K562 (cell line): ENCODE results near the gene IQCN. TPM values are rescaled to one million over a fixed set of nuclear protein-coding genes. Genes with fewer than 3 reads are reported as not detected.

Experiments used
- ATAC-seq: fragments of 200-7000 bp; cut with Tn5 transposase; 3 replicates; pipeline ENCODE4 v1.9.1; 2020; ENCODE audit warnings: moderate library complexity
- BruUV-seq: library from RNA; stranded (reverse); fragments of 400-500 nt; replicated peaks from 2 replicates; lab custom pipeline; 2021; lab: Mats Ljungman, UMichigan
- CTCF ChIA-PET: fragments of 300-600 bp; formaldehyde crosslinking; extraction: SDS; loops from one replicate; lab custom pipeline; 2021; ENCODE audit warnings: low intra/inter-chr PET ratio; lab: Yijun Ruan, JAX
- POLR2A ChIA-PET: fragments of 300-600, 350-650 bp; sonication (Branson Sonifier 250); formaldehyde crosslinking; extraction: SDS; loops from one replicate; lab custom pipeline; 2021; ENCODE audit warnings: antibody characterized with exemption, inconsistent platforms; lab: Yijun Ruan, JAX
- DNase-seq, 4 experiments: peaks; one replicate each; pipeline versions ENCODE4 v3.0.0 to v3.0.0-alpha.2; 2011 to 2018; ENCODE audit warnings: low spot score in 3 of 4, mixed read lengths in 3 of 4; ENCODE audit errors: extremely low read depth in 1 of 4
- FAIRE-seq: peaks from 2 replicates; lab custom pipeline; 2011; peaks lifted over from hg19 to GRCh38; lab: Jason Lieb, UNC
- H2AFZ ChIP-seq: 2 replicates; pipeline ENCODE4 v1.6.0; 2011; ENCODE audit warnings: low read depth, low read length, control low read depth, inconsistent platforms
- H3K27ac ChIP-seq: fragments of 200-600 bp; 3 replicates; pipeline ENCODE4 v1.8.0; 2011; ENCODE audit warnings: low read depth, mild to moderate bottlenecking, control low read depth, inconsistent platforms, low read length, moderate library complexity, mixed read lengths; ENCODE audit errors: extremely low read depth
- H3K27me3 ChIP-seq, 2 experiments: fragments of 300-600 bp in 1 of 2; 2 replicates in 1 of 2; 3 replicates in 1 of 2; pipeline versions ENCODE4 v1.6.0 to v1.8.0; 2011; ENCODE audit warnings: inconsistent platforms in 2 of 2, low read length in 2 of 2, mild to moderate bottlenecking in 1 of 2, mixed read lengths in 1 of 2, moderate library complexity in 1 of 2; ENCODE audit not compliant: control insufficient read depth in 2 of 2, insufficient read depth in 2 of 2
- H3K36me3 ChIP-seq: fragments of 300-600 bp; 3 replicates; pipeline ENCODE4 v1.8.0; 2011; ENCODE audit warnings: mild to moderate bottlenecking, low read length, inconsistent platforms; ENCODE audit not compliant: control insufficient read depth, insufficient read depth
- H3K4me1 ChIP-seq, 2 experiments: fragments of 200-600 bp in 1 of 2; replicated peaks in 1 of 2; 2 replicates in 1 of 2; 3 replicates in 1 of 2; pipeline versions ENCODE4 v1.5.1 to v1.8.0; 2011; ENCODE audit warnings: inconsistent platforms in 2 of 2, low read length in 2 of 2, mild to moderate bottlenecking in 1 of 2, mixed read lengths in 1 of 2, moderate library complexity in 1 of 2; ENCODE audit not compliant: control insufficient read depth in 2 of 2, insufficient read depth in 2 of 2
- H3K4me2 ChIP-seq: 2 replicates; pipeline ENCODE4 v1.6.1; 2011; ENCODE audit warnings: low read length, control low read depth, inconsistent platforms, mixed read lengths; ENCODE audit not compliant: insufficient read depth
- H3K4me3 ChIP-seq: fragments of 200-600 bp; sonication (generic), shearing (Covaris generic); 2 replicates; pipeline ENCODE4 v1.5.1; 2016; ENCODE audit warnings: control low read depth, inconsistent platforms
- H3K79me2 ChIP-seq: fragments of 200-600 bp; 3 replicates; pipeline ENCODE4 v1.8.0; 2011; ENCODE audit warnings: low read length, inconsistent platforms; ENCODE audit not compliant: control insufficient read depth, insufficient read depth
- H3K9ac ChIP-seq, 2 experiments: 2 replicates each; pipeline versions ENCODE4 v1.6.0 to v1.6.1; 2011; ENCODE audit warnings: low read depth in 2 of 2, low read length in 2 of 2, control low read depth in 1 of 2, inconsistent platforms in 1 of 2, mild to moderate bottlenecking in 1 of 2, mixed read lengths in 1 of 2; ENCODE audit not compliant: insufficient read depth in 1 of 2
- H3K9me1 ChIP-seq: one replicate; pipeline ENCODE4 v1.6.0; 2011; ENCODE audit warnings: inconsistent platforms, mild to moderate bottlenecking, low read length, moderate library complexity; ENCODE audit not compliant: control insufficient read depth, insufficient read depth
- H3K9me3 ChIP-seq: replicated peaks from 2 replicates; pipeline ENCODE4 v1.5.1; 2011; ENCODE audit warnings: low read depth, low read length, inconsistent platforms; ENCODE audit not compliant: control insufficient read depth, insufficient read depth
- H4K20me1 ChIP-seq: replicated peaks from 2 replicates; pipeline ENCODE4 v1.6.1; 2011; ENCODE audit warnings: low read length, inconsistent platforms, mixed read lengths; ENCODE audit not compliant: control insufficient read depth, insufficient read depth
- PRDM10 ChIP-seq: fragments of 450-650 bp; IDR thresholded peaks from 2 replicates; pipeline ENCODE4 v1.6.1; 2018; ENCODE audit not compliant: partially characterized antibody
- RBFOX2 ChIP-seq: fragments of 200-400 bp; formaldehyde crosslinking; IDR thresholded peaks from 2 replicates; pipeline ENCODE4 v1.6.1; 2017; ENCODE audit warnings: low read depth, mild to moderate bottlenecking, low read length, moderate library complexity
- ZNF384 ChIP-seq: IDR thresholded peaks from 2 replicates; pipeline ENCODE4 v1.6.1; 2012; ENCODE audit warnings: low read depth, low read length, improper control_type of control experiment
- WGBS: fragments of 100-300 bp; shearing (Covaris generic); methylation state at CpG from one replicate; pipeline ENCODE4 v1.1.6; 2016; ENCODE audit warnings: low coverage, mixed read lengths; ENCODE audit not compliant: insufficient coverage; ENCODE audit errors: missing lambda C conversion rate; 5-methylcytosine and 5-hydroxymethylcytosine counted together
- in situ Hi-C: fragments of 300-500 bp; cut with MboI; formaldehyde crosslinking; loops from 4 replicates; pipeline ENCODE4 v1.15.0; 2018; ENCODE audit warnings: inconsistent platforms, mixed read lengths
- intact Hi-C: fragments of 100-400 bp; cut with micrococcal nuclease; formaldehyde crosslinking; loops from 2 replicates; pipeline ENCODE4 v1.14.2; 2022
- polyA plus RNA-seq, 8 experiments: library from polyadenylated mRNA; depleted of rRNA in 4 of 8; stranded (reverse) in 5 of 8; unstranded in 3 of 8; fragments of >200 nt; fragmentation: Nextera tagmentation in 2 of 8; fragmentation: Illumina TruSeq in 1 of 8; extraction: Ambion mirVana in 2 of 8; extraction: Trizol in 1 of 8; gene quantifications; 2 replicates each; pipeline versions ENCODE4 v1.2.1 to v1.2.3, GENCODE V29; 2011 to 2014; ENCODE audit warnings: inconsistent platforms in 1 of 8, missing spikeins in 1 of 8
- total RNA-seq, 7 experiments: library from RNA; depleted of rRNA in 6 of 7; stranded (reverse); fragments of >200 nt in 6 of 7; fragmentation: Illumina TruSeq in 2 of 7; extraction: Trizol in 2 of 7; gene quantifications; 2 replicates each; pipeline versions ENCODE4 v1.2.1 to v1.2.3, GENCODE V29; 2011 to 2021; ENCODE audit warnings: low replicate concordance in 1 of 7

Gene IQCN
- total and polyA plus RNA-seq, 9 of the 15 experiments (the other 6 are each of a cell fraction or from before 2014, with no cell fraction given) = 0.01 to 0.07 (median 0.04) TPM; not detected in 3

- TF ChIP-seq ZNF384 (peak; percentile 37; the same call in 1 of the 2 replicates), PRDM10 (peak; percentile 70), RBFOX2 (no peak)
- no peaks in the 10 kb centered on the region for H3K79me2 ChIP-seq
- ATAC-seq = no peak
- no peaks in the 10 kb centered on the region for H3K36me3 ChIP-seq
- 26% methylated on average over 6 of the region's 6 CpGs for WGBS
- H3K4me2 ChIP-seq = no peak overlapping the region
- H3K9me1 ChIP-seq = peaks cover 3% of the 10 kb centered on the region
- no peaks in the 10 kb centered on the region for H3K27me3 ChIP-seq
- DNase-seq = no peak
- POLR2A ChIA-PET = interaction anchor here (0.6 to 5.7 kb wide), 4 partner anchors 8 to 59 kb away, joined by 3 to 45 read pairs (median 6); partner anchors contain the start of gene JUND
- H3K4me3 ChIP-seq = no peak overlapping the region
- no peak overlapping the region for H2AFZ ChIP-seq
- CTCF ChIA-PET = interaction anchor here (0.6 kb wide), 1 partner anchor 34 kb away, joined by 4 read pairs; no protein-coding TSS in a partner anchor
- intact Hi-C loops = no loop called here
- peak; percentile 48 for FAIRE-seq
- no peaks in the 10 kb centered on the region; the same call in 1 of the 2 replicates for H4K20me1 ChIP-seq
- no TSS peak for BruUV-seq
- no peak overlapping the region for H3K27ac ChIP-seq
- no peak overlapping the region for H3K9ac ChIP-seq
- H3K9me3 ChIP-seq = no peaks in the 10 kb centered on the region
- peaks cover 15 to 44% of the 10 kb centered on the region in 2 experiments; a peak in 4 of 5 replicates for H3K4me1 ChIP-seq
- in situ Hi-C loops = loop anchor here (5.0 kb wide), 1 partner anchor 136 kb away; no protein-coding TSS in a partner anchor
Measured at GRCh38 chr19:18271433-18271841, 2.8 kb downstream of the IQCN start.
